Thyroid gland (tissue), 4 donors: ENCODE results near the gene HOXD10.

Source experiments
- POLR2A ChIP-seq, 2 donors: fragments of 450-650 bp; IDR thresholded peaks; one replicate each; pipeline ENCODE4 v1.6.1; 2017; ENCODE audit warnings: antibody characterized with exemption in 2 of 2, mild to moderate bottlenecking in 2 of 2, moderate library complexity in 1 of 2
- TF ChIP-seq, protein P1 (sequence below), 6 experiments: fragments of 200-600 bp in 3 of 6; fragments of 450-650 bp in 3 of 6; sonication (generic) in 3 of 6; IDR thresholded peaks; one replicate each; pipeline ENCODE4 v1.5.1; 2016 to 2019; ENCODE audit warnings: antibody characterized with exemption in 6 of 6, mild to moderate bottlenecking in 2 of 6, inconsistent platforms in 1 of 6, moderate library complexity in 1 of 6

DNA sequence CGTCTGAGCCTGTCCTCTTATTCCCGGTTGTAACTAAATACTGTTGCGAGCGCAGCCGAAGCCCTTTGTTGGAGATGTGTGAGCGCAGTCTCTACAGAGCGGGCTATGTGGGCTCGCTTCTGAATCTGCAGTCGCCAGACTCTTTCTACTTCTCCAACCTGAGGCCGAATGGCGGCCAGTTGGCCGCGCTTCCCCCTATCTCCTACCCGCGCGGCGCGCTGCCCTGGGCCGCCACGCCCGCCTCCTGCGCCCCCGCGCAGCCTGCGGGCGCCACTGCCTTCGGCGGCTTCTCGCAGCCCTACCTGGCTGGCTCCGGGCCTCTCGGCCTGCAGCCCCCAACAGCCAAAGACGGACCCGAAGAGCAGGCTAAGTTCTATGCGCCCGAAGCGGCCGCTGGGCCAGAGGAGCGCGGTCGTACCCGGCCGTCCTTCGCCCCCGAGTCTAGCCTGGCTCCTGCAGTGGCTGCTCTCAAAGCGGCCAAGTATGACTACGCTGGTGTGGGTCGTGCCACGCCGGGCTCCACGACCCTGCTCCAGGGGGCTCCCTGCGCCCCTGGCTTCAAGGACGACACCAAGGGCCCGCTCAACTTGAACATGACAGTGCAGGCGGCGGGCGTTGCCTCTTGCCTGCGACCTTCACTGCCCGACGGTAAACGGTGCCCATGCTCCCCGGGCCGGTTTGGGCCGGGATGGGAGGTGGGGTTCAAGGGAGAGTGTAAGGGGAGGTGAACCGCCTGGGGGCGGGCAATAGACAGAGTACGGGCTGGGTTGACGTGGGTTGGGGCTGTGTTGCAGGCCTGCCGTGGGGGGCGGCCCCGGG lies 16.6 kb upstream of the HOXD10 start, which contains the start of gene HOXD12:
- TF ChIP-seq, protein P1, sequence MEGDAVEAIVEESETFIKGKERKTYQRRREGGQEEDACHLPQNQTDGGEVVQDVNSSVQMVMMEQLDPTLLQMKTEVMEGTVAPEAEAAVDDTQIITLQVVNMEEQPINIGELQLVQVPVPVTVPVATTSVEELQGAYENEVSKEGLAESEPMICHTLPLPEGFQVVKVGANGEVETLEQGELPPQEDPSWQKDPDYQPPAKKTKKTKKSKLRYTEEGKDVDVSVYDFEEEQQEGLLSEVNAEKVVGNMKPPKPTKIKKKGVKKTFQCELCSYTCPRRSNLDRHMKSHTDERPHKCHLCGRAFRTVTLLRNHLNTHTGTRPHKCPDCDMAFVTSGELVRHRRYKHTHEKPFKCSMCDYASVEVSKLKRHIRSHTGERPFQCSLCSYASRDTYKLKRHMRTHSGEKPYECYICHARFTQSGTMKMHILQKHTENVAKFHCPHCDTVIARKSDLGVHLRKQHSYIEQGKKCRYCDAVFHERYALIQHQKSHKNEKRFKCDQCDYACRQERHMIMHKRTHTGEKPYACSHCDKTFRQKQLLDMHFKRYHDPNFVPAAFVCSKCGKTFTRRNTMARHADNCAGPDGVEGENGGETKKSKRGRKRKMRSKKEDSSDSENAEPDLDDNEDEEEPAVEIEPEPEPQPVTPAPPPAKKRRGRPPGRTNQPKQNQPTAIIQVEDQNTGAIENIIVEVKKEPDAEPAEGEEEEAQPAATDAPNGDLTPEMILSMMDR (IDR thresholded peaks at IDR 0.05) = no peak
- no peak for TF ChIP-seq POLR2A (IDR thresholded peaks at IDR 0.05)
